H9 (cell line): Measurements from ENCODE around the gene SLAMF7. TPM values are rescaled to one million over a fixed set of nuclear protein-coding genes. Genes with fewer than 3 reads are reported as not detected.

ENCODE experiments used
- DNase-seq: peaks from one replicate; pipeline ENCODE4 v3.0.0-alpha.2; 2017
- H2AFZ ChIP-seq: one replicate; pipeline ENCODE4 v1.6.1; 2013; ENCODE audit warnings: mild to moderate bottlenecking, low read length, control low read depth, moderate library complexity
- H2AK5ac ChIP-seq: 2 replicates; pipeline ENCODE4 v1.6.1; 2013; ENCODE audit warnings: low read length, control low read depth, mixed read lengths; ENCODE audit not compliant: insufficient read length
- H2BK120ac ChIP-seq: one replicate; pipeline ENCODE4 v1.6.1; 2013; ENCODE audit warnings: low read depth, mild to moderate bottlenecking, low read length, control low read depth, inconsistent platforms; ENCODE audit not compliant: poor library complexity, severe bottlenecking
- H2BK12ac ChIP-seq: 2 replicates; pipeline ENCODE4 v1.6.1; 2013; ENCODE audit warnings: low read length, control low read depth, mixed read lengths, low read depth; ENCODE audit not compliant: insufficient read length
- H2BK15ac ChIP-seq: 2 replicates; pipeline ENCODE4 v1.6.1; 2013; ENCODE audit warnings: low read depth, low read length, control low read depth
- H2BK20ac ChIP-seq: one replicate; pipeline ENCODE4 v1.6.1; 2013; ENCODE audit warnings: low read depth, mild to moderate bottlenecking, low read length, control low read depth, inconsistent platforms; ENCODE audit not compliant: poor library complexity, severe bottlenecking
- H2BK5ac ChIP-seq: 2 replicates; pipeline ENCODE4 v1.6.1; 2013; ENCODE audit warnings: low read length, control low read depth, mixed read lengths; ENCODE audit not compliant: insufficient read length
- H3K14ac ChIP-seq: 2 replicates; pipeline ENCODE4 v1.6.1; 2013; ENCODE audit warnings: low read length, control low read depth; ENCODE audit not compliant: insufficient read depth
- H3K18ac ChIP-seq: 2 replicates; pipeline ENCODE4 v1.6.1; 2013; ENCODE audit warnings: low read depth, mild to moderate bottlenecking, mixed read lengths, low read length, control low read depth; ENCODE audit not compliant: insufficient read length
- H3K23ac ChIP-seq: 2 replicates; pipeline ENCODE4 v1.6.1; 2013; ENCODE audit warnings: low read length, control low read depth, mixed read lengths, low read depth; ENCODE audit not compliant: insufficient read length
- H3K23me2 ChIP-seq: 2 replicates; pipeline ENCODE4 v1.6.1; 2013; ENCODE audit warnings: low read depth, mild to moderate bottlenecking, mixed read lengths, low read length, control low read depth; ENCODE audit not compliant: insufficient read length, poor library complexity, severe bottlenecking
- H3K27ac ChIP-seq: 2 replicates; pipeline ENCODE4 v1.5.1; 2013; ENCODE audit warnings: low read length, control low read depth, mixed read lengths, low read depth; ENCODE audit not compliant: insufficient read length
- H3K27me3 ChIP-seq: 2 replicates; pipeline ENCODE4 v1.6.1; 2013; ENCODE audit warnings: low read length, control low read depth, inconsistent platforms; ENCODE audit not compliant: insufficient read depth
- H3K4ac ChIP-seq: 2 replicates; pipeline ENCODE4 v1.6.1; 2013; ENCODE audit warnings: low read depth, mild to moderate bottlenecking, control low read depth, inconsistent platforms, low read length, moderate library complexity
- H3K4me1 ChIP-seq: 2 replicates; pipeline ENCODE4 v1.6.1; 2013; ENCODE audit warnings: low read length, control low read depth, inconsistent platforms; ENCODE audit not compliant: insufficient read depth
- H3K4me2 ChIP-seq: 2 replicates; pipeline ENCODE4 v1.6.1; 2013; ENCODE audit warnings: low read length, control low read depth, mixed read lengths; ENCODE audit not compliant: insufficient read length, insufficient read depth
- H3K56ac ChIP-seq: 2 replicates; pipeline ENCODE4 v1.6.1; 2013; ENCODE audit warnings: low read depth, mild to moderate bottlenecking, mixed read lengths, low read length, control low read depth; ENCODE audit not compliant: insufficient read length
- H3K79me1 ChIP-seq: 2 replicates; pipeline ENCODE4 v1.6.1; 2013; ENCODE audit warnings: low read depth, mild to moderate bottlenecking, moderate library complexity, low read length, control low read depth, inconsistent platforms; ENCODE audit not compliant: insufficient read depth, poor library complexity, severe bottlenecking
- H3K79me2 ChIP-seq: 2 replicates; pipeline ENCODE4 v1.6.1; 2013; ENCODE audit warnings: low read length, control low read depth, inconsistent platforms; ENCODE audit not compliant: insufficient read depth
- H3K9ac ChIP-seq: 2 replicates; pipeline ENCODE4 v1.6.1; 2013; ENCODE audit warnings: low read length, control low read depth, mixed read lengths; ENCODE audit not compliant: insufficient read length; ENCODE audit errors: extremely low read depth
- H3K9me3 ChIP-seq: one replicate; pipeline ENCODE4 v1.6.1; 2013; ENCODE audit warnings: low read depth, low read length, inconsistent platforms; ENCODE audit not compliant: control insufficient read depth
- H3T11ph ChIP-seq: one replicate; pipeline ENCODE4 v1.6.1; 2013; ENCODE audit warnings: mild to moderate bottlenecking, low read length, control low read depth, inconsistent platforms
- H4K20me1 ChIP-seq: one replicate; pipeline ENCODE4 v1.6.1; 2013; ENCODE audit not compliant: control insufficient read depth, insufficient read length, insufficient read depth
- H4K5ac ChIP-seq: 2 replicates; pipeline ENCODE4 v1.6.1; 2013; ENCODE audit warnings: low read depth, mild to moderate bottlenecking, mixed read lengths, low read length, control low read depth; ENCODE audit not compliant: insufficient read length
- H4K8ac ChIP-seq: replicated peaks from 2 replicates; pipeline ENCODE4 v1.6.1; 2013; ENCODE audit warnings: low read length, control low read depth, mixed read lengths, low read depth; ENCODE audit not compliant: insufficient read length
- H4K91ac ChIP-seq: 2 replicates; pipeline ENCODE4 v1.6.1; 2013; ENCODE audit warnings: low read depth, mild to moderate bottlenecking, moderate library complexity, mixed read lengths, low read length, control low read depth; ENCODE audit not compliant: insufficient read length
- H3K27ac Mint-ChIP-seq, 3 experiments: 2 replicates in 2 of 3; 3 replicates in 1 of 3; pipeline ENCODE4 v1.8.0; 2020 to 2021; ENCODE audit warnings: mixed read lengths in 3 of 3, mild to moderate bottlenecking in 1 of 3, moderate library complexity in 1 of 3
- H3K27me3 Mint-ChIP-seq: 2 replicates; pipeline ENCODE4 v1.8.0; 2021; ENCODE audit warnings: low read depth, mild to moderate bottlenecking, moderate library complexity, mixed read lengths
- H3K36me3 Mint-ChIP-seq, 3 experiments: 2 replicates in 2 of 3; 3 replicates in 1 of 3; pipeline ENCODE4 v1.8.0; 2020 to 2021; ENCODE audit warnings: low read depth in 3 of 3, mixed read lengths in 3 of 3; ENCODE audit not compliant: insufficient read depth in 1 of 3
- H3K4me1 Mint-ChIP-seq, 2 experiments: 2 replicates each; pipeline ENCODE4 v1.8.0; 2020; ENCODE audit warnings: mixed read lengths in 2 of 2
- H3K4me3 Mint-ChIP-seq, 2 experiments: 2 replicates in 1 of 2; 3 replicates in 1 of 2; pipeline ENCODE4 v1.8.0; 2020 to 2021; ENCODE audit warnings: mild to moderate bottlenecking in 2 of 2, mixed read lengths in 2 of 2, moderate library complexity in 1 of 2
- H3K9me3 Mint-ChIP-seq, 2 experiments: 2 replicates in 1 of 2; 3 replicates in 1 of 2; pipeline ENCODE4 v1.8.0; 2020; ENCODE audit warnings: mild to moderate bottlenecking in 2 of 2, mixed read lengths in 2 of 2, moderate library complexity in 1 of 2
- CTCF ChIP-seq: fragments of 200-600 bp; sonication (generic); conservative IDR thresholded peaks from 3 replicates; pipeline ENCODE4 v1.8.0; 2021; ENCODE audit warnings: antibody characterized with exemption, mild to moderate bottlenecking
- WGBS: extraction: QIAGEN DNeasy Blood & Tissue Kit; methylation state at CpG from one replicate; pipeline ENCODE4 v1.1.7; 2013; ENCODE audit warnings: missing lambda C conversion rate, low lambda C conversion rate, mixed read lengths; ENCODE audit not compliant: insufficient read length; ENCODE audit errors: extremely low coverage; 5-methylcytosine and 5-hydroxymethylcytosine counted together
- total RNA-seq: library from RNA; stranded (reverse); gene quantifications from 2 replicates; pipeline ENCODE4 v1.2.1, GENCODE V29; 2021

Gene SLAMF7
- total RNA-seq, 1 experiment from 2014 or later, result not detected

DNA sequence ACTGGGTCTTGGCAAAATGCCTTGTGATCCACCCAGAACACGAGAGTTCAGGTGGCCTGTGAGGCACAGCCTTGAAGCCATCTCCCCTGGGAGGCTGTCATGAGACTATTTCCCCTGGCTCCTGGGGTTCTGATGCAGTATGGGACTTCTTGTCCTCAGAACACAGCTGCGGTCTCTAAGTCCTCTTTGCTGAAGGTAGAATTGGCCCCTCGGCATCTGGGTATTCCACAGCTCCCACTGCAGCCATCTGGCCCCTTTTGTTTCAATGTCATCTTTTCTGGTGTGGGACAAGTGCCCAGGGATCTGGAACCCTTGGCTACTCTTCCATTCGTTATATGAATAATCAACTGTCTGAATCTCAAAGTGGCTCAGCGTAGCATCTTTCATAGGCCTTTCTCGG, 39.9 kb downstream of the SLAMF7 start:
- Histone ChIP-seq H2AK5ac (no peak overlapping the region), H2AFZ (no peak overlapping the region), H3K14ac (no peak overlapping the region), H2BK5ac (no peak overlapping the region), H3K23ac (no peak overlapping the region), H2BK120ac (no peak overlapping the region), H3K27me3 (no peaks in the 10 kb centered on the region), H3K79me2 (no peaks in the 10 kb centered on the region), H3K9me3 (no peaks in the 10 kb centered on the region), H3K27ac (no peak overlapping the region), H2BK12ac (no peak overlapping the region), H4K5ac (no peak overlapping the region), H4K20me1 (no peaks in the 10 kb centered on the region), H3K9ac (no peak overlapping the region), H3K4me2 (no peak overlapping the region), H3K23me2 (no peaks in the 10 kb centered on the region), H3K18ac (no peak overlapping the region), H2BK20ac (no peak overlapping the region), H4K91ac (no peak overlapping the region), H3K4me1 (no peaks in the 10 kb centered on the region), H3T11ph (no peak overlapping the region), H3K4ac (no peak overlapping the region), H4K8ac (no peak overlapping the region), H3K56ac (no peak overlapping the region), H2BK15ac (no peak overlapping the region), H3K79me1 (no peaks in the 10 kb centered on the region)
- no peak for DNase-seq
- H3K27me3 Mint-ChIP-seq, result no peaks in the 10 kb centered on the region
- WGBS, result no CpG with 5 or more reads among the region's 6 CpGs
- H3K4me3 Mint-ChIP-seq, result no peak overlapping the region
- H3K27ac Mint-ChIP-seq, result no peak overlapping the region
- TF ChIP-seq CTCF, result no peak
- peaks cover 1 to 11% (median 7%) of the 10 kb centered on the region in 3 experiments; a peak in 5 of 7 replicates for H3K36me3 Mint-ChIP-seq
- H3K9me3 Mint-ChIP-seq, result peaks cover 11 to 13% of the 10 kb centered on the region in 2 experiments
- H3K4me1 Mint-ChIP-seq, result peaks cover 7 to 15% of the 10 kb centered on the region in 2 experiments; a peak in 3 of 4 replicates
